Ovary (tissue), 9 donors: ENCODE measurements around the gene SHC1. TPM values are rescaled to one million over a fixed set of nuclear protein-coding genes. Genes with fewer than 3 reads are reported as not detected.
"Not testable (repeated sequence)": the region's sequence is repeated elsewhere in the genome, so short reads cannot be mapped to it uniquely, and the experiment has no call there.

Experiments
- DNase-seq, 5 donors: peaks; one replicate each; pipeline ENCODE4 v3.0.0-alpha.2; 2019 to 2020
- H3K27ac ChIP-seq, 2 donors: fragments of 200-600 bp; one replicate each; pipeline versions ENCODE4 v1.5.1 to v1.8.0; 2019 to 2022
- H3K27me3 ChIP-seq: fragments of 200-600 bp; one replicate; pipeline ENCODE4 v1.8.0; 2022
- H3K36me3 ChIP-seq: fragments of 200-600 bp; sonication (generic); one replicate; pipeline ENCODE4 v1.5.1; 2019
- H3K4me1 ChIP-seq: one replicate; pipeline ENCODE4 v1.8.1; 2013; ENCODE audit warnings: mild to moderate bottlenecking, moderate library complexity; ENCODE audit not compliant: insufficient read depth
- H3K4me3 ChIP-seq: fragments of 200-600 bp; sonication (generic); one replicate; pipeline ENCODE4 v1.5.1; 2017
- H3K9me3 ChIP-seq, 2 donors: fragments of 200-600 bp in 1 of 2; sonication (generic) in 1 of 2; one replicate each; pipeline versions ENCODE4 v1.5.1 to v1.8.1; 2013 to 2019; ENCODE audit warnings: mild to moderate bottlenecking in 1 of 2, moderate library complexity in 1 of 2
- EP300 ChIP-seq: sonication (generic); formaldehyde crosslinking; IDR thresholded peaks from one replicate; pipeline ENCODE4 v1.6.1; 2017; ENCODE audit warnings: antibody characterized with exemption
- POLR2A ChIP-seq: fragments of 450-650 bp; IDR thresholded peaks from one replicate; pipeline ENCODE4 v1.6.1; 2017; ENCODE audit warnings: antibody characterized with exemption, mild to moderate bottlenecking, moderate library complexity
- WGBS, 3 donors: extraction: QIAGEN DNeasy Blood & Tissue Kit in 1 of 3; methylation state at CpG; one replicate each; pipeline versions ENCODE4 v1.1.5 to v1.1.7; 2013 to 2017; 5-methylcytosine and 5-hydroxymethylcytosine counted together
- intact Hi-C, 4 donors: fragments of 100-400 bp; cut with DNase I; formaldehyde crosslinking; loops; one replicate each; pipeline versions ENCODE4 v1.11.0 to v1.15.1; 2022 to 2023
- polyA plus RNA-seq, 2 donors: library from polyadenylated mRNA; stranded (reverse); fragments of 200-250 nt in 1 of 2; fragments of 350-450 nt in 1 of 2; fragmentation: Illumina TruSeq in 1 of 2; extraction: RNeasy Lipid Tissue Mini Kit (QIAGEN cat#74804) in 1 of 2; gene quantifications; one replicate each; pipeline ENCODE4 v1.2.3, GENCODE V29; 2013 to 2014
- total RNA-seq, 7 donors: library from RNA; depleted of rRNA in 2 of 7; stranded (reverse); fragments of >200 nt in 2 of 7; fragmentation: NEBNext Ultra II Directional in 3 of 7; extraction: Animal tissue kit (Norgen Biotek cat#: 25700) in 3 of 7; gene quantifications; one replicate each; pipeline versions ENCODE4 v1.1.0 to v1.2.4, GENCODE V29; 2016 to 2023
- TF ChIP-seq, protein P1 (sequence below), 3 donors: fragments of 450-650 bp in 2 of 3; fragments of 200-600 bp in 1 of 3; IDR thresholded peaks; one replicate each; pipeline versions ENCODE4 v1.5.1 to v1.8.0; 2016 to 2022; ENCODE audit warnings: antibody characterized with exemption in 3 of 3, mild to moderate bottlenecking in 1 of 3
- donor health status: DM: no; HTN: no; CAD: no; lungs with moderate emphysema.
- donor health status: DM: no; HTN: no; CAD: no.
- donor health status: Bipolar disorder and iron deficiency.
- donor health status: DM: yes; HTN: yes; CAD: no.
- donor health status: DM: no; HTN: no; CAD: no.
- donor health status: DM: yes; HTN: yes; CAD: no.

SHC1 gene
- total and polyA plus RNA-seq, 9 donors: 36.8 to 183 (median 80.0) TPM

DNA sequence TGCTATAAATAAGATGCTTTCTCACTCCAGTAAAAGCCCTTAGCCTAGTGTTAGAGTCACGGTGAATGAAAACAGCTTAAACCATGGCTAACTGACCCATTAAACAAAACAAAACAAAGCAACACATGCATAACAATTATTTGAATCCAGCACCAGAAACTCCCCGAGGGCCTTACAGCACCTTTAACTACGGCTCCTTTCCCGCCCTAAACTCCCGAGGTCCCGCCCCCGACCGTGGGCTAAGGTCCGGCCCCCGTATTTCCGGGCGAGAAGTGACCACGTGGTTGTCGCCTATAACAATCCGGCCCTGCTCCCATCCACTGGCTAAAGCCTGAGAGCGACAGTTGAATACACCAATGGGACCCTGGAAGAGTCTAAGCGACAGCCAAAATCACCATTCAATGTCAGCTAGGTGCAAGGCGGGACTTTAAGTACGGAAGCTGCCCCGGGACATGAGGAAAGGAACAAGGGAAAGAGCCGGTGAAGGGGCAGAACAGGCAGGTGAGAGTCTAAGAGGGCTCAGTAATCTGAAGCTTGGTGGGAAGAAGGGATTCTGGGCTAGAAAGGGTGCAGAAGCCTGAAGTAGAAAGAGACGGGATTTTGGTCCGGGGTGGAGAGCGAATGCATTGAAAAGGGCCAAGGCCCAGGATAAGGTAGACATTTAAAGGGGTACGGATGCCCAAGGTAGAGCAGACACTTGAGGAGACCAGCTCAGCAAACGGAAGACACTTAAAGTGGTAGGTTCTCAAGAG lies 12.5 kb upstream of the SHC1 start, which contains the start of gene FLAD1:
Gene FLAD1 (plus strand): TSS at position 448 of the 752 bp plus-strand sequence. CDS start 351 bp downstream, outside the sequence.
- peak within 1 kb of the TSS in 1 of 2 donors; percentile 28 for H3K27ac ChIP-seq
- H3K9me3 ChIP-seq: no peaks in the 10 kb centered on the region
- WGBS, 3 donors: 0% methylated on average over 26 of the region's 26 CpGs
- H3K27me3 ChIP-seq: no peaks in the 10 kb centered on the region
- H3K4me3 ChIP-seq: peak within 1 kb of the TSS; percentile 50
- intact Hi-C loops: no loop called here
- TF ChIP-seq POLR2A (peak; percentile 27), EP300 (no peak)
- TF ChIP-seq, protein P1, sequence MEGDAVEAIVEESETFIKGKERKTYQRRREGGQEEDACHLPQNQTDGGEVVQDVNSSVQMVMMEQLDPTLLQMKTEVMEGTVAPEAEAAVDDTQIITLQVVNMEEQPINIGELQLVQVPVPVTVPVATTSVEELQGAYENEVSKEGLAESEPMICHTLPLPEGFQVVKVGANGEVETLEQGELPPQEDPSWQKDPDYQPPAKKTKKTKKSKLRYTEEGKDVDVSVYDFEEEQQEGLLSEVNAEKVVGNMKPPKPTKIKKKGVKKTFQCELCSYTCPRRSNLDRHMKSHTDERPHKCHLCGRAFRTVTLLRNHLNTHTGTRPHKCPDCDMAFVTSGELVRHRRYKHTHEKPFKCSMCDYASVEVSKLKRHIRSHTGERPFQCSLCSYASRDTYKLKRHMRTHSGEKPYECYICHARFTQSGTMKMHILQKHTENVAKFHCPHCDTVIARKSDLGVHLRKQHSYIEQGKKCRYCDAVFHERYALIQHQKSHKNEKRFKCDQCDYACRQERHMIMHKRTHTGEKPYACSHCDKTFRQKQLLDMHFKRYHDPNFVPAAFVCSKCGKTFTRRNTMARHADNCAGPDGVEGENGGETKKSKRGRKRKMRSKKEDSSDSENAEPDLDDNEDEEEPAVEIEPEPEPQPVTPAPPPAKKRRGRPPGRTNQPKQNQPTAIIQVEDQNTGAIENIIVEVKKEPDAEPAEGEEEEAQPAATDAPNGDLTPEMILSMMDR (IDR thresholded peaks at IDR 0.05): no peak
- H3K4me1 ChIP-seq: peaks cover 3% of the 10 kb centered on the region
- peak; percentile 92 to 98 (median 94) for DNase-seq
- no peaks in the 10 kb centered on the region for H3K36me3 ChIP-seq

- WGBS, 3 donors: 61 to 68% (median 62%) methylated on average over 6 of the region's 6 CpGs
- Histone ChIP-seq H3K4me1 (peaks cover 3% of the 10 kb centered on the region), H3K9me3 (no peaks in the 10 kb centered on the region), H3K36me3 (no peaks in the 10 kb centered on the region), H3K4me3 (no peak overlapping the region), H3K27ac (no peak overlapping the region), H3K27me3 (no peaks in the 10 kb centered on the region)
- no peak for DNase-seq
- intact Hi-C loops: no loop called here
- TF ChIP-seq POLR2A: no peak
- TF ChIP-seq, protein P1 (IDR thresholded peaks at IDR 0.05): no peak
- TF ChIP-seq EP300: no peak
These were observed 11.8 kb upstream of the SHC1 start for GRCh38 chr1:154982341-154982740.

DNA sequence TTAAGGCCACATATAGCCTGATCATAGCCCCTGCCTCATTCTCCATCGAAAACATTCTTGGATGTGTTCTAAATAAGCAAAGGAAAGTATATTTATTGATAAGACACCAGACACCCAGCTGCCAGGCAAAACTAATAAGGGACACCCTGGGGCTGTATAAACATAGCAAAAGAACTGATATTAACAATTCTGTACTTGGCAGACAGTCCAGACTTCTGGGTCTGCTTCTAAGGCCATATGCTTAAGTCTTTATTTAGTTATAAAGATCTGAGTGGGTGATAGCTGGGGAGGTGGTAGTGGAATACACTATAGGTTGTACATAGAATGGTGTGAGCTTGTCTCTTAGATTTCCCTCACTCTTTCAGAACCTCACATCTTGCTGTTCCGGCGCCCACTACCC lies 7.8 kb upstream of the SHC1 start:
- H3K9me3 ChIP-seq: no peaks in the 10 kb centered on the region
- no peak for DNase-seq
- TF ChIP-seq EP300: no peak
- H3K4me1 ChIP-seq: peaks cover 2% of the 10 kb centered on the region
- no peak overlapping the region for H3K27ac ChIP-seq
- H3K27me3 ChIP-seq: no peaks in the 10 kb centered on the region
- WGBS, 3 donors: 88 to 94% (median 89%) methylated on average over 3 of the region's 3 CpGs
- H3K36me3 ChIP-seq: no peaks in the 10 kb centered on the region
- intact Hi-C loops: no loop called here
- H3K4me3 ChIP-seq: no peak overlapping the region

DNA sequence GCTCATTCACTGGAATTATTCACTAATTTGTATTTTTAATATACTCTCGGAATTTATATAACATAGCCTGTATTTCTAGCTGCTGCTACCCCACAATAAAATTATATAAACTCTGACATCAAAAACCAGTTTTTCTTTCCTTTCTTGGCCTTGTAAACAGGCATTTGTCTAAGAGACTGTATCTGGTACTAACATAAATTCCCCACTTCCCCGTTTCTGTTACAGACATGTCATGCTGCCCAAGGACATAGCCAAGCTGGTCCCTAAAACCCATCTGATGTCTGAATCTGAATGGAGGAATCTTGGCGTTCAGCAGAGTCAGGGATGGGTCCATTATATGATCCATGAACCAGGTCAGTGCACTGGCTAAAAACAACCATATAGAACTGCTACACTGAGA lies 7.2 kb upstream of the SHC1 start:
- H3K27me3 ChIP-seq, H3K36me3 ChIP-seq, H3K4me3 ChIP-seq, intact Hi-C loops, H3K9me3 ChIP-seq, DNase-seq, H3K27ac ChIP-seq, H3K4me1 ChIP-seq: not testable (repeated sequence)
- WGBS, 3 donors: 68 to 74% (median 69%) methylated on average over 3 of the region's 3 CpGs

- TF ChIP-seq, protein P1 (IDR thresholded peaks at IDR 0.05): no peak
- no peak for TF ChIP-seq POLR2A
- no peak for TF ChIP-seq EP300
These were observed 5.0 kb upstream of the SHC1 start for GRCh38 chr1:154975409-154976059.

More at GRCh38 chr1:154975409-154976059, 5.0 kb upstream of the SHC1 start:
- H3K4me3 ChIP-seq: peak overlapping the region; percentile 55
- no peaks in the 10 kb centered on the region for H3K36me3 ChIP-seq
- peak overlapping the region; percentile 55 to 98 for H3K27ac ChIP-seq
- no peaks in the 10 kb centered on the region for H3K27me3 ChIP-seq
- DNase-seq: peak; percentile 63 to 78 (median 77)
- intact Hi-C loops: loop anchor here in 1 of 4 donors (2.0 kb wide), 1 partner anchor 25 kb away; no protein-coding TSS in a partner anchor
- 0 to 1% (median 0%) methylated on average over 24 of the region's 24 CpGs for WGBS, 3 donors
- no peaks in the 10 kb centered on the region for H3K9me3 ChIP-seq
- peaks cover 8% of the 10 kb centered on the region for H3K4me1 ChIP-seq
